Measurements from ENCODE around the gene KRTAP10-11.

DNA sequence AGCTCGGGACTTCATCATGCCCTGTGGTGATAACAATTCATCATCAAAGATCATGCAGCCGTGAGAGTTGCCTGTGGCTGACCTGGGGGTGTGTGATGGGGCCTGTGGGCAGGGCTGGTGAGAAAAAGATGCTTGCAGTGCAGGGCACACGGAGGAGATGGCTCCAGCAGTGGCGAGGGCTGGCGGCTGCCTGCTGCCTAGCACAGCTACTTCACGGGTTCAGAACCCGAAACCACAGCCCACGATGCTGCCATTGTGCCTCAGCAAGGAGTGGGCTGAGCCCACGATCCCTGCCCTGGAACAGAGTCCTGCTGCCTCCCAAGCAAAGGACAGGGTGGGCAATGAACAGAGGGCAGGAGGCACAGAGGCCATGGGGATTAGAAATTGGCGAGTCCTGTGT is 20.0 kb upstream of the KRTAP10-11 start:
- no peak for TF ChIP-seq EZH2 (IDR thresholded peaks at IDR 0.05; ENCODE audit: borderline replicate concordance, low read length)
- TF ChIP-seq, protein P1, sequence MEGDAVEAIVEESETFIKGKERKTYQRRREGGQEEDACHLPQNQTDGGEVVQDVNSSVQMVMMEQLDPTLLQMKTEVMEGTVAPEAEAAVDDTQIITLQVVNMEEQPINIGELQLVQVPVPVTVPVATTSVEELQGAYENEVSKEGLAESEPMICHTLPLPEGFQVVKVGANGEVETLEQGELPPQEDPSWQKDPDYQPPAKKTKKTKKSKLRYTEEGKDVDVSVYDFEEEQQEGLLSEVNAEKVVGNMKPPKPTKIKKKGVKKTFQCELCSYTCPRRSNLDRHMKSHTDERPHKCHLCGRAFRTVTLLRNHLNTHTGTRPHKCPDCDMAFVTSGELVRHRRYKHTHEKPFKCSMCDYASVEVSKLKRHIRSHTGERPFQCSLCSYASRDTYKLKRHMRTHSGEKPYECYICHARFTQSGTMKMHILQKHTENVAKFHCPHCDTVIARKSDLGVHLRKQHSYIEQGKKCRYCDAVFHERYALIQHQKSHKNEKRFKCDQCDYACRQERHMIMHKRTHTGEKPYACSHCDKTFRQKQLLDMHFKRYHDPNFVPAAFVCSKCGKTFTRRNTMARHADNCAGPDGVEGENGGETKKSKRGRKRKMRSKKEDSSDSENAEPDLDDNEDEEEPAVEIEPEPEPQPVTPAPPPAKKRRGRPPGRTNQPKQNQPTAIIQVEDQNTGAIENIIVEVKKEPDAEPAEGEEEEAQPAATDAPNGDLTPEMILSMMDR (conservative IDR thresholded peaks at IDR 0.05 in 1 of 2, IDR thresholded peaks at IDR 0.05 in 1 of 2; ENCODE audit: extremely low read depth in 1 of 2, insufficient read depth in 1 of 2, low read depth in 1 of 2, low read length in 2 of 2) = no peak

Measured in mammary epithelial cell (primary cell).